NCI-H446 treated with DMSO at 0.1 percent for 48 hours (cell line): ENCODE results near the gene TJP3.

ENCODE experiments used
- DNase-seq: peaks from one replicate; lab custom pipeline; 2025; lab: John Stamatoyannopoulos, UW

The TJP3 gene

GRCh38 chr19:3768015-3768747, 60.0 kb downstream of the TJP3 start:
- no peak for DNase-seq

GRCh38 chr19:3768748-3769099, 60.5 kb downstream of the TJP3 start:
- no peak for DNase-seq

GRCh38 chr19:3769494-3769893, 61.3 kb downstream of the TJP3 start:
- DNase-seq, result no peak

- DNase-seq, result no peak
Measured at GRCh38 chr19:3770136-3770999, 62.2 kb downstream of the TJP3 start.

GRCh38 chr19:3771000-3771905, 63.1 kb downstream of the TJP3 start:
- no peak for DNase-seq

- DNase-seq, result no peak
Measured at GRCh38 chr19:3771906-3772455, 63.8 kb downstream of the TJP3 start, which contains the start of gene RAX2. Gene RAX2, minus strand, starts transcription at chr19:3772228. Its CDS starts 486 bp downstream, at chr19:3771742.

GRCh38 chr19:3773814-3774515, 65.8 kb downstream of the TJP3 start:
- no peak for DNase-seq

- DNase-seq, result no peak
Measured at GRCh38 chr19:3774621-3775373, 66.6 kb downstream of the TJP3 start.

GRCh38 chr19:3775374-3775711, 67.2 kb downstream of the TJP3 start:
- no peak for DNase-seq

GRCh38 chr19:3775831-3776230, 67.6 kb downstream of the TJP3 start:
- DNase-seq, result no peak

- DNase-seq, result no peak
Measured at GRCh38 chr19:3776479-3777040, 68.4 kb downstream of the TJP3 start.

- no peak for DNase-seq
Measured at GRCh38 chr19:3778104-3778867, 70.1 kb downstream of the TJP3 start.

GRCh38 chr19:3778899-3779723, 70.9 kb downstream of the TJP3 start:
- DNase-seq, result no peak

- no peak for DNase-seq
Measured at GRCh38 chr19:3780786-3781304, 72.7 kb downstream of the TJP3 start.

GRCh38 chr19:3781603-3782002, 73.4 kb downstream of the TJP3 start:
- DNase-seq, result no peak

GRCh38 chr19:3782330-3782729, 74.1 kb downstream of the TJP3 start:
- no peak for DNase-seq

GRCh38 chr19:3782903-3783302, 74.7 kb downstream of the TJP3 start:
- DNase-seq, result no peak
